NB4 (cell line): ENCODE data around the gene SPECC1L.

Experiments
- DNase-seq: peaks from one replicate; pipeline ENCODE4 v3.0.0; 2010; ENCODE audit warnings: low read depth
- H3K4me3 ChIP-seq: one replicate; pipeline ENCODE4 v1.5.1; 2011; ENCODE audit warnings: mild to moderate bottlenecking, low read depth, low read length, moderate library complexity
- CTCF ChIP-seq: IDR thresholded peaks from one replicate; pipeline ENCODE4 v1.5.1; 2012; ENCODE audit warnings: low read depth, low read length
- MAX ChIP-seq: IDR thresholded peaks from 2 replicates; pipeline ENCODE4 v1.6.1; 2011; ENCODE audit warnings: low read depth, low read length
- MYC ChIP-seq: IDR thresholded peaks from 2 replicates; pipeline ENCODE4 v1.6.1; 2011; ENCODE audit warnings: low read depth, low read length
- POLR2A ChIP-seq: IDR thresholded peaks from 2 replicates; pipeline ENCODE4 v1.6.1; 2011; ENCODE audit warnings: mild to moderate bottlenecking; ENCODE audit not compliant: insufficient read length; ENCODE audit errors: extremely low read depth

The SPECC1L gene

GRCh38 chr22:24319451-24319850 lies 48.8 kb downstream of the SPECC1L start:
- TF ChIP-seq MYC, result no peak
- TF ChIP-seq POLR2A, result no peak
- TF ChIP-seq CTCF, result no peak
- no peak for TF ChIP-seq MAX
- no peak for DNase-seq
- no peak overlapping the region for H3K4me3 ChIP-seq

GRCh38 chr22:24321999-24322398 lies 51.4 kb downstream of the SPECC1L start:
- DNase-seq, result no peak
- TF ChIP-seq MYC (no peak), POLR2A (no peak), MAX (no peak), CTCF (no peak)
- H3K4me3 ChIP-seq, result no peak overlapping the region

- TF ChIP-seq POLR2A (no peak), MYC (no peak)
- no peak overlapping the region for H3K4me3 ChIP-seq
- no peak for DNase-seq
Measured at GRCh38 chr22:24322522-24322921, 51.9 kb downstream of the SPECC1L start.

GRCh38 chr22:24323233-24323632 lies 52.6 kb downstream of the SPECC1L start:
- TF ChIP-seq MAX (no peak), POLR2A (no peak), CTCF (no peak), MYC (no peak)
- no peak for DNase-seq
- no peak overlapping the region for H3K4me3 ChIP-seq

GRCh38 chr22:24323695-24324094 lies 53.1 kb downstream of the SPECC1L start:
- no peak overlapping the region for H3K4me3 ChIP-seq
- TF ChIP-seq MAX, result no peak
- no peak for TF ChIP-seq CTCF
- no peak for TF ChIP-seq MYC
- no peak for TF ChIP-seq POLR2A
- no peak for DNase-seq

- no peak overlapping the region for H3K4me3 ChIP-seq
- no peak for DNase-seq
- no peak for TF ChIP-seq POLR2A
- TF ChIP-seq MYC, result no peak
- TF ChIP-seq MAX, result no peak
- no peak for TF ChIP-seq CTCF
Measured at GRCh38 chr22:24324137-24324536, 53.5 kb downstream of the SPECC1L start.
